Body of pancreas (tissue), 4 donors: ENCODE results near the gene GET3.

Source experiments
- POLR2A ChIP-seq, 3 donors: fragments of 450-650 bp; IDR thresholded peaks; one replicate each; pipeline ENCODE4 v1.6.1; 2016; ENCODE audit warnings: antibody characterized with exemption in 3 of 3, mild to moderate bottlenecking in 2 of 3
- TF ChIP-seq, protein P1 (sequence below), 7 experiments: fragments of 450-650 bp in 4 of 7; fragments of 200-600 bp in 3 of 7; sonication (generic) in 3 of 7; IDR thresholded peaks; one replicate each; pipeline ENCODE4 v1.5.1; 2016 to 2019; ENCODE audit warnings: antibody characterized with exemption in 7 of 7

DNA sequence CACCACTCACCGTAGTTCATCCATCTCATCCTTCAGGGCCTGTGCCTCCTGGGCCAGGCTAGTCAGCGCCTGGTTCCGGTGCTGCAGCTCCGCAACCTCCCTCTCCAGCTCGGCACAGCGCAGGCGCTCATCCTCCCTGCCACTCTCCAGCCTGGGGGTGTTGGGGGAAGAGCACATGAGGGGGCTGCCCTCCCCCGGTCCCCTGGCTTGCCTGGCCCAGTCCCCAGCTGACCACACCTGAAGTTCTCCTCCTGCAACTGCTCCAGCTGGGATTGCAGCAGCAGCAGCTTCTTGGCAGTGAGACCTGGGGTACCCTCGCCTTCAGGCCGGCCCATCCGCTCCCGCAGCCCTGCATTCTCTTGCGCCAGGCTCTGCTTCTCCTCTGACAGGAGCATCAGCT lies 33.6 kb downstream of the GET3 start:
- TF ChIP-seq, protein P1, sequence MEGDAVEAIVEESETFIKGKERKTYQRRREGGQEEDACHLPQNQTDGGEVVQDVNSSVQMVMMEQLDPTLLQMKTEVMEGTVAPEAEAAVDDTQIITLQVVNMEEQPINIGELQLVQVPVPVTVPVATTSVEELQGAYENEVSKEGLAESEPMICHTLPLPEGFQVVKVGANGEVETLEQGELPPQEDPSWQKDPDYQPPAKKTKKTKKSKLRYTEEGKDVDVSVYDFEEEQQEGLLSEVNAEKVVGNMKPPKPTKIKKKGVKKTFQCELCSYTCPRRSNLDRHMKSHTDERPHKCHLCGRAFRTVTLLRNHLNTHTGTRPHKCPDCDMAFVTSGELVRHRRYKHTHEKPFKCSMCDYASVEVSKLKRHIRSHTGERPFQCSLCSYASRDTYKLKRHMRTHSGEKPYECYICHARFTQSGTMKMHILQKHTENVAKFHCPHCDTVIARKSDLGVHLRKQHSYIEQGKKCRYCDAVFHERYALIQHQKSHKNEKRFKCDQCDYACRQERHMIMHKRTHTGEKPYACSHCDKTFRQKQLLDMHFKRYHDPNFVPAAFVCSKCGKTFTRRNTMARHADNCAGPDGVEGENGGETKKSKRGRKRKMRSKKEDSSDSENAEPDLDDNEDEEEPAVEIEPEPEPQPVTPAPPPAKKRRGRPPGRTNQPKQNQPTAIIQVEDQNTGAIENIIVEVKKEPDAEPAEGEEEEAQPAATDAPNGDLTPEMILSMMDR (IDR thresholded peaks at IDR 0.05), result no peak
- no peak for TF ChIP-seq POLR2A (IDR thresholded peaks at IDR 0.05)
